Vagina (tissue), 2 donors: ENCODE data around the gene NR3C2.

Source experiments
- CTCF ChIP-seq, 3 experiments: fragments of 450-650 bp in 2 of 3; fragments of 200-600 bp in 1 of 3; sonication (generic) in 1 of 3; IDR thresholded peaks; one replicate each; pipeline ENCODE4 v1.5.1; 2017 to 2019; ENCODE audit warnings: antibody characterized with exemption in 3 of 3, mild to moderate bottlenecking in 2 of 3, moderate library complexity in 2 of 3
- POLR2A ChIP-seq, 2 donors: fragments of 450-650 bp; IDR thresholded peaks; one replicate each; pipeline ENCODE4 v1.6.1; 2017; ENCODE audit warnings: antibody characterized with exemption in 2 of 2, mild to moderate bottlenecking in 2 of 2, moderate library complexity in 2 of 2
- POLR2AphosphoS5 ChIP-seq, 2 donors: sonication (generic); formaldehyde crosslinking; IDR thresholded peaks; one replicate each; pipeline ENCODE4 v1.9.0; 2017; ENCODE audit warnings: antibody characterized with exemption in 2 of 2, mild to moderate bottlenecking in 2 of 2, low read depth in 1 of 2; ENCODE audit not compliant: insufficient read depth in 1 of 2

GRCh38 chr4:148444296-148445070, 2.3 kb upstream of the NR3C2 start:
- TF ChIP-seq POLR2A (IDR thresholded peaks at IDR 0.05) (no peak), CTCF (IDR thresholded peaks at IDR 0.05) (no peak), POLR2AphosphoS5 (IDR thresholded peaks at IDR 0.05; ENCODE audit: insufficient read depth in 1 of 2, low read depth in 1 of 2) (no peak)
